WI38 (cell line): Measurements from ENCODE around the gene RHBG.
A peak's percentile ranks its signal among the peaks of the same experiment; 100 is the strongest.

Experiments
- H3K4me3 ChIP-seq: 2 replicates; pipeline ENCODE4 v1.5.1; 2011; ENCODE audit warnings: low read depth, mild to moderate bottlenecking, control low read depth, low read length
- CTCF ChIP-seq: IDR thresholded peaks from 2 replicates; pipeline ENCODE4 v1.5.1; 2012; ENCODE audit warnings: low read depth, mild to moderate bottlenecking, control low read depth, low read length

The RHBG gene

GRCh38 chr1:156373546-156373945 is 4.5 kb downstream of the RHBG start:
- H3K4me3 ChIP-seq, result no peak overlapping the region
- no peak for TF ChIP-seq CTCF

GRCh38 chr1:156376146-156376545 is 7.1 kb downstream of the RHBG start:
- H3K4me3 ChIP-seq, result no peak overlapping the region
- no peak for TF ChIP-seq CTCF

GRCh38 chr1:156376958-156377919 is 8.2 kb downstream of the RHBG start:
- no peak for TF ChIP-seq CTCF

GRCh38 chr1:156378557-156378956 is 9.5 kb downstream of the RHBG start:
- no peak for TF ChIP-seq CTCF
- no peak overlapping the region for H3K4me3 ChIP-seq

More at GRCh38 chr1:156376958-156377919, 8.2 kb downstream of the RHBG start:
- H3K4me3 ChIP-seq, result no peak overlapping the region

GRCh38 chr1:156379420-156380165 is 10.6 kb downstream of the RHBG start:
- no peak overlapping the region for H3K4me3 ChIP-seq
- TF ChIP-seq CTCF, result no peak

GRCh38 chr1:156382561-156382960 is 13.6 kb downstream of the RHBG start:
- TF ChIP-seq CTCF, result no peak
- H3K4me3 ChIP-seq, result no peak overlapping the region

- no peak overlapping the region for H3K4me3 ChIP-seq
- peak; percentile 95 for TF ChIP-seq CTCF
Measured at GRCh38 chr1:156383023-156383422, 14.0 kb downstream of the RHBG start.
